Activated CD8-positive, alpha-beta memory T cell treated with anti-CD3 and anti-CD28 coated beads, Interleukin-2, amount 10 ng/mL, durations not matched to agents 7 days and 5 days (primary cell): Measurements from ENCODE around the gene PPAN. TPM values are rescaled to one million over a fixed set of nuclear protein-coding genes. Genes with fewer than 3 reads are reported as not detected.

Experiments
- ATAC-seq: fragments of 150-1000 bp; cut with Tn5 transposase; one replicate; pipeline ENCODE4 v1.10.0; 2021; ENCODE audit warnings: moderate library complexity
- CTCF ChIA-PET: fragments of 350-600 bp; sonication (Branson Sonifier 250); formaldehyde crosslinking; loops from one replicate; lab custom pipeline; 2021; ENCODE audit warnings: antibody characterized with exemption; lab: Charles Lee
- DNase-seq: peaks from one replicate; pipeline ENCODE4 v3.0.0-alpha.2; 2020
- H3K27ac Mint-ChIP-seq: one replicate; pipeline ENCODE4 v1.8.0; 2021; ENCODE audit warnings: mild to moderate bottlenecking, mixed read lengths
- H3K27me3 Mint-ChIP-seq: one replicate; pipeline ENCODE4 v1.8.0; 2021; ENCODE audit warnings: mixed read lengths
- H3K36me3 Mint-ChIP-seq: one replicate; pipeline ENCODE4 v1.8.0; 2021; ENCODE audit warnings: mild to moderate bottlenecking, mixed read lengths
- H3K4me1 Mint-ChIP-seq: one replicate; pipeline ENCODE4 v1.8.0; 2021; ENCODE audit warnings: mixed read lengths
- H3K4me3 Mint-ChIP-seq: one replicate; pipeline ENCODE4 v1.8.0; 2021; ENCODE audit warnings: mild to moderate bottlenecking, moderate library complexity, mixed read lengths
- H3K9me3 Mint-ChIP-seq: one replicate; pipeline ENCODE4 v1.8.0; 2022; ENCODE audit warnings: low read depth, mixed read lengths
- total RNA-seq, 2 experiments: library from RNA; stranded (reverse); gene quantifications; one replicate each; pipeline ENCODE4 v1.2.3, GENCODE V29; 2021

Gene PPAN
- total RNA-seq, 2 experiments from 2014 or later: 98.5 to 115 TPM

DNA sequence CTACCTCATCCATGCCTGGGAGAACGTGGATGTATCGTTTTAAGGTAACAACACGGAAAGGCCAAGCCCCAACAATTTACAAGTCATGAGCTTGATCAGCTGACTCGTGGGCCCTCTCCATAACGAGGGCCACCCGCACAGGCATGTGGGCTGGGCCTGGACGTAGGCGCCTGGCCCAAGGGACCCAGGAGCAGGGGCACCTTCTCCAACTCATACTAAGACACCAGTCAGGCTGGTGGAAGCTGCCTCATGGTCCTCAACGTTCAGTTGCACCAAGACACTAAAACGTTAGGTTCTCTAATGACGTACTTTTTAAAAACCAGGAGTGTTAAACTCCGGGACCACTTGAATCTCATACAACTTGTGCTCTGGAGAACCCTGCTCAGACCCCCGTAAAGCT is 35.3 kb downstream of the PPAN start:
- Mint-ChIP-seq H3K9me3 (no peaks in the 10 kb centered on the region), H3K27ac (no peak overlapping the region), H3K4me1 (peaks cover 28% of the 10 kb centered on the region), H3K4me3 (no peak overlapping the region), H3K36me3 (peaks cover 59% of the 10 kb centered on the region), H3K27me3 (no peaks in the 10 kb centered on the region)
- no peak for DNase-seq
- ATAC-seq: no peak
- CTCF ChIA-PET: interaction anchor here (0.8 to 1.0 kb wide), 2 partner anchors 9 to 22 kb away, joined by 3 read pairs; partner anchors contain the start of gene EIF3G

DNA sequence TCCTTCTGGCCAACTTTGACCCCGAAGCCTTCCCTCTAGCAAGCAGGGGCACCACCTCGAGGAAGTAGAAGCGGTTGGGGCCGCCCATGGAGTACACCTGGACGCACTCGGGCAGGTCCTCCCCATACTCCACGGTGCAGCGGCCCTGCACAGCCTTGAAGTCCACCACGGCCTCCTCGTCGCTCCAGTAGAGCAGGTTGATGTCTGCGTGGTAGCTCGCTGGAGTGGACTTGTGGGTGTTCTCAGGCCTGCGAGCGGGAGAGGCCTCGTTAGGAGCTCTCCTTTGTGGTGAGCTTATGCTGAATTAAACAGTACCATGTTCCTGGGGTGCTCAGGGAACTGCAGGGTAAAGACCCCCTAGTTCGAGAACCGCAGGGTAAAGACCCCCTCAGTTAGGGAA is 35.8 kb downstream of the PPAN start:
- H3K27ac Mint-ChIP-seq: peak overlapping the region; percentile 86
- H3K36me3 Mint-ChIP-seq: peaks cover 62% of the 10 kb centered on the region
- ATAC-seq: no peak
- H3K4me1 Mint-ChIP-seq: peaks cover 29% of the 10 kb centered on the region
- no peaks in the 10 kb centered on the region for H3K9me3 Mint-ChIP-seq
- H3K4me3 Mint-ChIP-seq: no peak overlapping the region
- CTCF ChIA-PET: interaction anchor here (0.8 to 1.0 kb wide), 2 partner anchors 9 to 22 kb away, joined by 3 read pairs; partner anchors contain the start of gene EIF3G
- H3K27me3 Mint-ChIP-seq: no peaks in the 10 kb centered on the region
- DNase-seq: no peak

DNA sequence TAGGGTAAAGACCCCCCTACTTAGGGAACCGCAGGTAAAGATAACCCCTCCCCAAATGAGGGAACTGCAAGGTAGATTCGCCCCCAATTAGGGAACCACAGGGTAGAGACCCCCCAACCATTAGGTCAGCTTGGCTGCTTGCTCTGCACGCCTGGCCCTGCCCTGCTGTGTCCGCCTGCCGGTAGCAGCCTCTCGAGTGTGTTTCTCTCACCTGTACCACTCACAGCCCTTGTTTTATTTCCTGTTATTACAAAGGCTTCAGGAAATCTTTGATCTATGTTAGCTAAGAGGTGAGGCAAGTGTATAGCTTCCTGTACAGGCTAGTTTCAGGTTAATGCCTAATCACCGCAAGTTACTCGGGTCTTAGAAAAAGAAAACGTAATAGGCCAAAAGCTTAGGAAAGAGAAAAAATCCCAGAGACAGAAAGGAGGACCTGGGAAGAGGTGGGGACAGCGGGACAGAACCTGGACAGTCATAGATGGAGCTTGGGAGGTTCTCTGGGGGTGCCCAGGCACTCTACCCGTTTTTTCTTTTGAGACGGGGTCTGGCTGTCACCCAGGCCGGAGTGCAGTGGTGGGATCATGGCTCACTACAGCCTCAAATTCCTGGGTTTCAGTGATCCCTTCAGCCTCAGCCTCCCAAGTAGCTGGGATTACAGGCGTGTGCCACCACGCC is 36.7 kb downstream of the PPAN start:
- ATAC-seq (peak; percentile 66), DNase-seq (no peak)
- Mint-ChIP-seq H3K4me3 (no peak overlapping the region), H3K27ac (peak overlapping the region; percentile 86), H3K27me3 (no peaks in the 10 kb centered on the region), H3K4me1 (peaks cover 29% of the 10 kb centered on the region), H3K36me3 (peaks cover 60% of the 10 kb centered on the region), H3K9me3 (no peaks in the 10 kb centered on the region)
- CTCF ChIA-PET: interaction anchor here (0.8 to 2.8 kb wide), 6 partner anchors 13 to 212 kb away, joined by 3 to 11 read pairs (median 4); partner anchors contain the start of gene EIF3G

GRCh38 chr19:10143681-10144080 is 37.5 kb downstream of the PPAN start:
- peaks cover 29% of the 10 kb centered on the region for H3K4me1 Mint-ChIP-seq
- no peaks in the 10 kb centered on the region for H3K9me3 Mint-ChIP-seq
- DNase-seq (no peak), ATAC-seq (no peak)
- no peak overlapping the region for H3K4me3 Mint-ChIP-seq
- CTCF ChIA-PET: interaction anchor here (0.6 to 2.8 kb wide), 7 partner anchors 14 to 213 kb away, joined by 3 to 11 read pairs (median 3); partner anchors contain the start of gene EIF3G
- H3K27me3 Mint-ChIP-seq: no peaks in the 10 kb centered on the region
- H3K27ac Mint-ChIP-seq: peak overlapping the region; percentile 86
- peaks cover 60% of the 10 kb centered on the region for H3K36me3 Mint-ChIP-seq

- Mint-ChIP-seq H3K27ac (peak overlapping the region; percentile 25), H3K4me1 (peaks cover 29% of the 10 kb centered on the region), H3K4me3 (no peak overlapping the region), H3K9me3 (no peaks in the 10 kb centered on the region), H3K36me3 (peaks cover 57% of the 10 kb centered on the region), H3K27me3 (no peaks in the 10 kb centered on the region)
- ATAC-seq: no peak
- no peak for DNase-seq
- CTCF ChIA-PET: interaction anchor here (0.6 to 2.8 kb wide), 2 partner anchors 19 to 106 kb away, joined by 3 to 11 read pairs; no protein-coding TSS in a partner anchor
Observed at GRCh38 chr19:10144361-10144760, 38.2 kb downstream of the PPAN start.

DNA sequence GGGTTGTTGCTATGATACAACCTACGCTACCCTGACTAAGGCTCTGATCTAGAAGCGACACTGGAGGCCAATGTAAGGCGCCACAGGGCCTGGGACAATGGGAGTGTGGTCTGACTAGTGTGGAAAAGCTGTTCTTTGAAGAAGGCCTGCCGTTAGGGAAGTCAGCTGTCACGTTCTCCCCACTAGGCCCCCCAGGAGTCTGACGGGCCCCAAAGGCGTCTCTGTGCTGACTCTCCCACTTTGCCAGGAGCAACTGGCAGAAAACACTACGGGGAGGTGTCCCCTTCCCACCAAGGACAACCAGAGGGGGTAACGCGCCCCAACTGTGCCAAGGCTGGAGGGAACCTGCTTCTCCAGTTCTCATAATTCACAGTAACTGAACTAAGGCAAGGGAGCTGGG is 38.9 kb downstream of the PPAN start:
- CTCF ChIA-PET: interaction anchor here (1.0 to 2.8 kb wide), 2 partner anchors 14 to 105 kb away, joined by 3 to 11 read pairs; no protein-coding TSS in a partner anchor
- DNase-seq (no peak), ATAC-seq (no peak)
- Mint-ChIP-seq H3K4me3 (no peak overlapping the region), H3K4me1 (peaks cover 29% of the 10 kb centered on the region), H3K36me3 (peaks cover 64% of the 10 kb centered on the region), H3K9me3 (no peaks in the 10 kb centered on the region), H3K27me3 (no peaks in the 10 kb centered on the region), H3K27ac (peak overlapping the region; percentile 19)

- Mint-ChIP-seq H3K4me1 (peaks cover 29% of the 10 kb centered on the region), H3K4me3 (no peak overlapping the region), H3K36me3 (peaks cover 67% of the 10 kb centered on the region), H3K9me3 (no peaks in the 10 kb centered on the region), H3K27me3 (no peaks in the 10 kb centered on the region), H3K27ac (peak overlapping the region; percentile 15)
- ATAC-seq: no peak
- CTCF ChIA-PET: no interaction called here
- no peak for DNase-seq
Observed at GRCh38 chr19:10146142-10146541, 40.0 kb downstream of the PPAN start.

GRCh38 chr19:10149427-10149826 is 43.3 kb downstream of the PPAN start:
- Mint-ChIP-seq H3K4me3 (no peak overlapping the region), H3K4me1 (peaks cover 15% of the 10 kb centered on the region), H3K27me3 (no peaks in the 10 kb centered on the region), H3K36me3 (peaks cover 68% of the 10 kb centered on the region), H3K27ac (no peak overlapping the region), H3K9me3 (no peaks in the 10 kb centered on the region)
- CTCF ChIA-PET: no interaction called here
- DNase-seq: no peak
- no peak for ATAC-seq

DNA sequence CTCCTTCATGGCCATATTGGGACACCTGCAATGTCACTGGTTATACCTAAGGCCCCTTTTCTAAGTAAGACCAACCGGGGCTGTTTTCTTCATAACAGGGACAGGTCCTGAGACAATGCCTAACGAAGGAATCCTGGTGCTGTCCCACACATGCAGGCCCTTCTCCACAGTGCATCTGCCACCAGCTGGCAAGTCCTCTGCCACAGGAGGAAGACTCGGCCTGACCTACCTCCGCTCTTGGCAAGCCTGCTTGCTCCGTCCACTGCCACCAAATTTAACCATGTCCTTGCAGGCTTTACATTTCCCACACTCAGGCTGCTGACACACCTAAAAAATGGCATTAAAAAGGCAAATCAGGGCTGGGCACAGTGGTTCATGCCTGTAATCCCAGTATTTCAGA is 45.4 kb downstream of the PPAN start:
- no peak for ATAC-seq
- no peak overlapping the region for H3K4me3 Mint-ChIP-seq
- no peaks in the 10 kb centered on the region for H3K9me3 Mint-ChIP-seq
- CTCF ChIA-PET: no interaction called here
- no peak overlapping the region for H3K27ac Mint-ChIP-seq
- no peaks in the 10 kb centered on the region for H3K27me3 Mint-ChIP-seq
- DNase-seq: no peak
- H3K4me1 Mint-ChIP-seq: peaks cover 1% of the 10 kb centered on the region
- H3K36me3 Mint-ChIP-seq: peaks cover 69% of the 10 kb centered on the region

DNA sequence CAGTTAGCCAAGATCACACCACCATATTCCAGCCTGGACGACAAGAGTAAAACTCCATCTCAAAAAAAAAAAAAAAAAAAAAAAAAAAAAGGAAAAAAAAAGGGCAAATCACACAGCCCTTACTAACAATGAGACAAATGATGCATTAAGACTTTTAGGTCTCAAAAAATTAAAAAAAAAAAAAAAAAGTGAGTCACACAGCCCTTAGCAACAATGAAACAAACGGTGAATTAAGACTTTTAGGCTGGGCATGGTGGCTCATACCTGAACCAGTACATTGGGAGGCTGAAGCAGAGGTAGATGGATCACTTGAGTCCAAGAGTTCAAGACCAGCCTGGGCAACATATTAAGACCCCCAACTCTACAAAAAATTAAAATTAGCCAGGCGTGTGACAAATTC is 45.9 kb downstream of the PPAN start:
- Mint-ChIP-seq H3K9me3 (no peaks in the 10 kb centered on the region), H3K27me3 (no peaks in the 10 kb centered on the region), H3K4me3 (no peak overlapping the region), H3K4me1 (no peaks in the 10 kb centered on the region), H3K36me3 (peaks cover 71% of the 10 kb centered on the region), H3K27ac (no peak overlapping the region)
- ATAC-seq (no peak), DNase-seq (no peak)
- CTCF ChIA-PET: no interaction called here

GRCh38 chr19:10155839-10156238 is 49.7 kb downstream of the PPAN start:
- Mint-ChIP-seq H3K27ac (no peak overlapping the region), H3K36me3 (peaks cover 79% of the 10 kb centered on the region), H3K4me3 (no peak overlapping the region), H3K4me1 (no peaks in the 10 kb centered on the region), H3K27me3 (no peaks in the 10 kb centered on the region), H3K9me3 (no peaks in the 10 kb centered on the region)
- CTCF ChIA-PET: no interaction called here
- no peak for DNase-seq
- no peak for ATAC-seq

DNA sequence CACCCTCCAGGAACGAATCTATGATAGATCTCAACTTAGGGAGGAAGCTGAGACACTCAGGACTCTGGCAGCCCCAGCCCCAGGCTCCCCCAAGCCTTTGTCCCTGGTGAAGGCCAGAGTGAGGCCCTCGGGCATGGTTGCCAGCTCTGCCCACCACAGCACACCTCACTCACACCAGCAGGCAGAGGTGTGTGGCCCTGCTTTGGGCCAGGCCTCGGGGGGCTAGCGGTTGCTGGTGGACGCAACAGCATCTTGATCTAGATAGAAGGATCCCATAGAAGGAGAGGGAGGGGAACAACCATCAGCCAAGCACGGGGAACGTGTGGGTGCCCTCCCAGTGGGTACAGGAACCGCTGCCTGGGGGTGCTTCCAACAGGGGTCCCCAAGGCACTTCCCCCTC is 51.9 kb downstream of the PPAN start:
- DNase-seq: no peak
- Mint-ChIP-seq H3K4me3 (no peak overlapping the region), H3K9me3 (no peaks in the 10 kb centered on the region), H3K27me3 (no peaks in the 10 kb centered on the region), H3K27ac (no peak overlapping the region), H3K36me3 (peaks cover 74% of the 10 kb centered on the region), H3K4me1 (no peaks in the 10 kb centered on the region)
- CTCF ChIA-PET: no interaction called here
- ATAC-seq: no peak

DNA sequence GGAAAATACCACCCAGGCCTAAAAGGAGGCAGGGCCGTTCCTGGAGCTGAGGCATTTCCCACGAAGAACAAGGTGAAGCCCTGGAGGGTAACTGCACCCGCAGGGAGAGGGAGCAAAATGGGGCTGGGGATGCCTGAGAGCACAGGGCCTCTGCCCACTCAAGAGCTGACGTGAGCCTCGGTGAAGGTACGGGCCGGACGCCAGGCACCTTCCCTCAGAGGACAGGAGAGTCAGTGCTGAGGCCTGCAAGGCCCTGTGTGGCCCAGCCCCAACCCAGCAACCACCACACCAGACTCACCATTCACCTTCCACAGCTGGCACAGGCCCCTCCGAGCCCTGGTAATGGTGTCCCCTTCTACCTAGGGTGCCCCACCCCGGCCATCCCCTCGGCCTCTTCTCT is 52.3 kb downstream of the PPAN start:
- no peak for DNase-seq
- Mint-ChIP-seq H3K9me3 (no peaks in the 10 kb centered on the region), H3K27ac (no peak overlapping the region), H3K36me3 (peaks cover 76% of the 10 kb centered on the region), H3K4me1 (no peaks in the 10 kb centered on the region), H3K4me3 (no peak overlapping the region), H3K27me3 (no peaks in the 10 kb centered on the region)
- CTCF ChIA-PET: interaction anchor here (0.8 kb wide), 1 partner anchor 13 kb away, joined by 3 read pairs; no protein-coding TSS in a partner anchor
- no peak for ATAC-seq

DNA sequence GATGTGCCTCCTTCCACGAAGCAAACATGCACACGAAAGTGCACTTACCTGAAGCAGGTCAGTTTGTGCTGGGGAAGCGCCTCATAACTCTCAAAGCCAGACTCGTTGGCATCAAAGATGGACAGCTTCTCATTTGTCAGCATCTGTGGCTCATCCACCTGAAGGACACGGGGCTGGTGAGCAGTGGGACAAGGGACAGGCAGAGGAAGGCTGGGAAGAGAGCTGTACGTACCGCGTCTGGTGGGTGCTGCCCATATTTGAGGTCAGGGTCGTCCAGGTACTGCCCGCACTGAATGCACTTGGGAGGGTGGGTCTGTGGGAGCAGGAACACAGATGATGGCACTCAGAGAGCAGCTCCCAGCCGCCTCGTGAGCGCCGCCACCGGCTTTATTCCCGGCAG is 53.4 kb downstream of the PPAN start:
- H3K27ac Mint-ChIP-seq: no peak overlapping the region
- H3K27me3 Mint-ChIP-seq: no peaks in the 10 kb centered on the region
- no peaks in the 10 kb centered on the region for H3K9me3 Mint-ChIP-seq
- CTCF ChIA-PET: no interaction called here
- DNase-seq (no peak), ATAC-seq (no peak)
- no peaks in the 10 kb centered on the region for H3K4me1 Mint-ChIP-seq
- H3K4me3 Mint-ChIP-seq: no peak overlapping the region
- H3K36me3 Mint-ChIP-seq: peaks cover 73% of the 10 kb centered on the region
